NT2/D1 (cell line): Measurements from ENCODE around the gene GDF2.

Source experiments
- DNase-seq: peaks from one replicate; pipeline ENCODE4 v3.0.0-alpha.2; 2011; ENCODE audit warnings: low read depth, low spot score
- H3K27me3 ChIP-seq: 2 replicates; pipeline ENCODE4 v1.6.0; 2011; ENCODE audit warnings: mild to moderate bottlenecking; ENCODE audit not compliant: insufficient read length, insufficient read depth
- H3K36me3 ChIP-seq: 2 replicates; pipeline ENCODE4 v1.6.1; 2011; ENCODE audit warnings: mild to moderate bottlenecking, low read length, mixed read lengths; ENCODE audit not compliant: insufficient read depth, insufficient read length
- H3K4me1 ChIP-seq: 2 replicates; pipeline ENCODE4 v1.5.1; 2011; ENCODE audit not compliant: insufficient read depth, insufficient read length
- H3K4me3 ChIP-seq: 2 replicates; pipeline ENCODE4 v1.5.1; 2011; ENCODE audit warnings: low read depth; ENCODE audit not compliant: insufficient read length
- H3K9ac ChIP-seq: 2 replicates; pipeline ENCODE4 v1.6.0; 2011; ENCODE audit warnings: low read depth; ENCODE audit not compliant: insufficient read length
- H3K9me3 ChIP-seq: 2 replicates; pipeline ENCODE4 v1.5.1; 2011; ENCODE audit warnings: mild to moderate bottlenecking, low read length; ENCODE audit not compliant: insufficient read depth
- SUZ12 ChIP-seq: IDR thresholded peaks from 2 replicates; pipeline ENCODE4 v1.6.1; 2011; ENCODE audit not compliant: insufficient read length, insufficient read depth; ENCODE audit errors: extremely low read depth
- YY1 ChIP-seq: IDR thresholded peaks from 2 replicates; pipeline ENCODE4 v1.6.1; 2011; ENCODE audit not compliant: insufficient read length, insufficient read depth
- ZNF274 ChIP-seq: IDR thresholded peaks from 2 replicates; pipeline ENCODE4 v1.6.1; 2011; ENCODE audit warnings: mild to moderate bottlenecking, low read depth, low read length

GDF2 gene

GRCh38 chr10:47322300-47323061, at the start of gene GDF2:
Gene GDF2 (plus strand): TSS chr10:47322454. CDS start chr10:47322669, 215 bp downstream.
- TF ChIP-seq YY1, result no peak
- TF ChIP-seq SUZ12, result no peak
- TF ChIP-seq ZNF274, result no peak
- H3K27me3 ChIP-seq, result no peaks in the 10 kb centered on the region
- no peak for DNase-seq

GRCh38 chr10:47276071-47276470, 46.2 kb upstream of the GDF2 start:
- peaks cover 9% of the 10 kb centered on the region; the same call in 1 of the 2 replicates for H3K9me3 ChIP-seq
- H3K4me3 ChIP-seq, result no peak overlapping the region
- H3K9ac ChIP-seq, result no peak overlapping the region
- H3K4me1 ChIP-seq, result peaks cover 7% of the 10 kb centered on the region
- no peaks in the 10 kb centered on the region for H3K27me3 ChIP-seq
- DNase-seq, result no peak
- no peaks in the 10 kb centered on the region for H3K36me3 ChIP-seq
- TF ChIP-seq ZNF274 (no peak), YY1 (no peak), SUZ12 (no peak)

More at GRCh38 chr10:47322300-47323061, at the start of gene GDF2:
- H3K9ac ChIP-seq, result no peak within 1 kb of the TSS
- peaks cover 2% of the 10 kb centered on the region for H3K4me1 ChIP-seq
- H3K36me3 ChIP-seq, result no peaks in the 10 kb centered on the region
- H3K4me3 ChIP-seq, result no peak within 1 kb of the TSS
- H3K9me3 ChIP-seq, result no peaks in the 10 kb centered on the region

- H3K9me3 ChIP-seq, result peaks cover 5% of the 10 kb centered on the region; the same call in 1 of the 2 replicates
- H3K27me3 ChIP-seq, result no peaks in the 10 kb centered on the region
- TF ChIP-seq YY1, result no peak
- no peak for TF ChIP-seq SUZ12
- no peak for TF ChIP-seq ZNF274
- H3K36me3 ChIP-seq, result no peaks in the 10 kb centered on the region
- DNase-seq, result no peak
- no peak overlapping the region for H3K9ac ChIP-seq
- no peak overlapping the region for H3K4me3 ChIP-seq
- H3K4me1 ChIP-seq, result peaks cover 7% of the 10 kb centered on the region
Measured at GRCh38 chr10:47276576-47277351, 45.5 kb upstream of the GDF2 start.

- no peaks in the 10 kb centered on the region for H3K9me3 ChIP-seq
- DNase-seq, result no peak
- no peak overlapping the region for H3K9ac ChIP-seq
- TF ChIP-seq SUZ12, result no peak
- TF ChIP-seq ZNF274, result no peak
- no peak for TF ChIP-seq YY1
- H3K27me3 ChIP-seq, result no peaks in the 10 kb centered on the region
- H3K4me1 ChIP-seq, result peaks cover 7% of the 10 kb centered on the region
- H3K36me3 ChIP-seq, result no peaks in the 10 kb centered on the region
- H3K4me3 ChIP-seq, result no peak overlapping the region
Measured at GRCh38 chr10:47277352-47278151, 44.7 kb upstream of the GDF2 start.

- no peak for DNase-seq
- no peak overlapping the region for H3K9ac ChIP-seq
- peaks cover 7% of the 10 kb centered on the region for H3K4me1 ChIP-seq
- no peak for TF ChIP-seq ZNF274
- no peaks in the 10 kb centered on the region for H3K36me3 ChIP-seq
- no peak overlapping the region for H3K4me3 ChIP-seq
- no peaks in the 10 kb centered on the region for H3K27me3 ChIP-seq
- H3K9me3 ChIP-seq, result no peaks in the 10 kb centered on the region
Measured at GRCh38 chr10:47278152-47278473, 44.1 kb upstream of the GDF2 start.

- Histone ChIP-seq H3K27me3 (no peaks in the 10 kb centered on the region), H3K36me3 (no peaks in the 10 kb centered on the region)
- no peak for DNase-seq
Measured at GRCh38 chr10:47278720-47279119, 43.5 kb upstream of the GDF2 start.

GRCh38 chr10:47279276-47279675, 43.0 kb upstream of the GDF2 start:
- no peaks in the 10 kb centered on the region for H3K36me3 ChIP-seq
- H3K9ac ChIP-seq, result no peak overlapping the region
- H3K27me3 ChIP-seq, result no peaks in the 10 kb centered on the region
- no peak for TF ChIP-seq YY1
- TF ChIP-seq SUZ12, result no peak
- TF ChIP-seq ZNF274, result no peak
- H3K4me1 ChIP-seq, result peaks cover 7% of the 10 kb centered on the region
- no peak overlapping the region for H3K4me3 ChIP-seq
- no peak for DNase-seq
- no peaks in the 10 kb centered on the region for H3K9me3 ChIP-seq

More at GRCh38 chr10:47278720-47279119, 43.5 kb upstream of the GDF2 start:
- Histone ChIP-seq H3K4me1 (peaks cover 7% of the 10 kb centered on the region), H3K9me3 (no peaks in the 10 kb centered on the region), H3K4me3 (no peak overlapping the region), H3K9ac (no peak overlapping the region)
- TF ChIP-seq ZNF274 (no peak), YY1 (no peak), SUZ12 (no peak)
